Vagina (tissue), 2 donors: Measurements from ENCODE around the gene HTATIP2. TPM values are rescaled to one million over a fixed set of nuclear protein-coding genes. Genes with fewer than 3 reads are reported as not detected.

Source experiments
- DNase-seq, 2 donors: peaks; one replicate each; pipeline ENCODE4 v3.0.0-alpha.2; 2017; ENCODE audit errors: extremely low spot score in 2 of 2
- H3K27ac ChIP-seq: fragments of 200-600 bp; sonication (generic); one replicate; pipeline ENCODE4 v1.5.1; 2019
- H3K27me3 ChIP-seq: fragments of 200-600 bp; sonication (generic); one replicate; pipeline ENCODE4 v1.5.1; 2019
- H3K36me3 ChIP-seq, 2 donors: fragments of 200-600 bp; sonication (generic); one replicate each; pipeline ENCODE4 v1.5.1; 2017 to 2019
- H3K4me1 ChIP-seq: fragments of 200-600 bp; sonication (generic); one replicate; pipeline ENCODE4 v1.5.1; 2019
- H3K4me3 ChIP-seq, 2 donors: fragments of 200-600 bp; sonication (generic); 1 replicate in 1 of 2; 2 replicates in 1 of 2; pipeline ENCODE4 v1.5.1; 2016 to 2019
- H3K9me3 ChIP-seq: fragments of 200-600 bp; sonication (generic); one replicate; pipeline ENCODE4 v1.5.1; 2019
- CTCF ChIP-seq, 3 experiments: fragments of 450-650 bp in 2 of 3; fragments of 200-600 bp in 1 of 3; sonication (generic) in 1 of 3; IDR thresholded peaks; one replicate each; pipeline ENCODE4 v1.5.1; 2017 to 2019; ENCODE audit warnings: antibody characterized with exemption in 3 of 3, mild to moderate bottlenecking in 2 of 3, moderate library complexity in 2 of 3
- POLR2A ChIP-seq, 2 donors: fragments of 450-650 bp; IDR thresholded peaks; one replicate each; pipeline ENCODE4 v1.6.1; 2017; ENCODE audit warnings: antibody characterized with exemption in 2 of 2, mild to moderate bottlenecking in 2 of 2, moderate library complexity in 2 of 2
- POLR2AphosphoS5 ChIP-seq, 2 donors: sonication (generic); formaldehyde crosslinking; IDR thresholded peaks; one replicate each; pipeline ENCODE4 v1.9.0; 2017; ENCODE audit warnings: antibody characterized with exemption in 2 of 2, mild to moderate bottlenecking in 2 of 2, low read depth in 1 of 2; ENCODE audit not compliant: insufficient read depth in 1 of 2
- intact Hi-C: fragments of 100-400 bp; cut with DNase I; formaldehyde crosslinking; loops from one replicate; pipeline ENCODE4 v1.15.1; 2023
- total RNA-seq: library from RNA; depleted of rRNA; stranded (reverse); fragments of >200 nt; gene quantifications from one replicate; pipeline ENCODE4 v1.2.3, GENCODE V29; 2016

The HTATIP2 gene
- total RNA-seq, 1 donor from 2014 or later, result 35.1 TPM

DNA sequence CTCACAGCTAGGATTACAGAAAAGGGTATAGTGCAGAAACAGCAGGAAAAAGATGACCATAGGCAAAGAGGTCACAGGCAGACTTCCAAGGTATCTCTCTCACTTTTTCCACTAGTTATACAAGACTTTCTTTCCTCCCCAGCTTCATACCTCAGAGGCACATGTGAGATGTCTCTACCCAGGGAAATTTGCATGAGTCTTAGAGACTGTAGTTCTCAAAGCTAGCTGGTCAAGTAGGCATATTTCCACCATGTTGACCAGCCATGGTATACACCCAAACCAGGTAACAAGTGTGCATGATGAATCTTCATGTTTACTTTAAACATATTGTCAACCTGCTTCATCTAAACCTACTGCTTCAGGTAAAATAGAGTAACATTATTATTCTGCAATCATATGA is 51.9 kb downstream of the HTATIP2 start:
- Histone ChIP-seq H3K27ac (no peak overlapping the region), H3K4me3 (no peak overlapping the region), H3K27me3 (no peaks in the 10 kb centered on the region), H3K9me3 (no peaks in the 10 kb centered on the region), H3K36me3 (peaks cover 0 to 20% of the 10 kb centered on the region in 2 donors), H3K4me1 (no peaks in the 10 kb centered on the region)
- intact Hi-C loops, result no loop called here
- DNase-seq, result no peak
- TF ChIP-seq POLR2A (IDR thresholded peaks at IDR 0.05) (no peak), POLR2AphosphoS5 (IDR thresholded peaks at IDR 0.05; ENCODE audit: insufficient read depth in 1 of 2, low read depth in 1 of 2) (no peak), CTCF (IDR thresholded peaks at IDR 0.05) (no peak)

DNA sequence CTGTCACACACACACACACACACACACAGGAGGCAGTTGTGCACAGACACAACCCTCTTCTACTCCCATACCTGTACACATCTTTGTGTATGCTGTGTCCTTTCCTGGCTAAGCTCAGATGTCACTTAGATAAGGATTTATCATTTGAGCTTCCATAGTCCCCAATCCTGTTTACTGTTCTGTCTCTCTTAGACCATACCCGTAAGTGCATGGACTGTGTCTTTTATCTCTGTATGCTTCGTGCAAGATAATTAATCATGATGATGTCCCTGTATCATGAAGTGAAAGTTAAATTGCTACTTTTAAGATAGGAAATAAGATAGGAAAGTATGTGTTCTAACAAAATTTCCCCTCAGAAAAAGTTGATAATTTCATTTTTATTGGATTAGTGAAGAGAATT is 54.3 kb downstream of the HTATIP2 start:
- Histone ChIP-seq H3K4me1 (no peaks in the 10 kb centered on the region), H3K9me3 (no peaks in the 10 kb centered on the region), H3K27ac (no peak overlapping the region), H3K4me3 (no peak overlapping the region), H3K36me3 (peaks cover 0 to 23% of the 10 kb centered on the region in 2 donors), H3K27me3 (no peaks in the 10 kb centered on the region)
- no peak for TF ChIP-seq CTCF (IDR thresholded peaks at IDR 0.05)
- no peak for TF ChIP-seq POLR2AphosphoS5 (IDR thresholded peaks at IDR 0.05; ENCODE audit: insufficient read depth in 1 of 2, low read depth in 1 of 2)
- no peak for TF ChIP-seq POLR2A (IDR thresholded peaks at IDR 0.05)
- intact Hi-C loops, result no loop called here
- no peak for DNase-seq

GRCh38 chr11:20421946-20422345 is 58.4 kb downstream of the HTATIP2 start:
- no peak for DNase-seq
- intact Hi-C loops, result no loop called here

GRCh38 chr11:20429216-20429615 is 65.7 kb downstream of the HTATIP2 start:
- intact Hi-C loops, result no loop called here
- Histone ChIP-seq H3K27ac (no peak overlapping the region), H3K27me3 (no peaks in the 10 kb centered on the region), H3K36me3 (no peaks in the 10 kb centered on the region), H3K4me3 (no peak overlapping the region), H3K9me3 (no peaks in the 10 kb centered on the region), H3K4me1 (no peaks in the 10 kb centered on the region)
- TF ChIP-seq CTCF (IDR thresholded peaks at IDR 0.05) (no peak), POLR2AphosphoS5 (IDR thresholded peaks at IDR 0.05; ENCODE audit: insufficient read depth in 1 of 2, low read depth in 1 of 2) (no peak), POLR2A (IDR thresholded peaks at IDR 0.05) (no peak)
- no peak for DNase-seq

More at GRCh38 chr11:20421946-20422345, 58.4 kb downstream of the HTATIP2 start:
- Histone ChIP-seq H3K36me3 (peaks cover 0 to 17% of the 10 kb centered on the region in 2 donors), H3K4me1 (no peaks in the 10 kb centered on the region), H3K4me3 (no peak overlapping the region), H3K9me3 (no peaks in the 10 kb centered on the region), H3K27me3 (no peaks in the 10 kb centered on the region), H3K27ac (no peak overlapping the region)
- TF ChIP-seq CTCF (IDR thresholded peaks at IDR 0.05) (no peak), POLR2A (IDR thresholded peaks at IDR 0.05) (no peak), POLR2AphosphoS5 (IDR thresholded peaks at IDR 0.05; ENCODE audit: insufficient read depth in 1 of 2, low read depth in 1 of 2) (no peak)

Other genes starting within 250 kb of the HTATIP2 start
- not detected for gene DBX1, start 203.2 kb upstream of the HTATIP2 start, total RNA-seq
- gene PRMT3, start 24.0 kb downstream of the HTATIP2 start, total RNA-seq, result 17.7 TPM
- gene SLC6A5, start 235.9 kb downstream of the HTATIP2 start, total RNA-seq, result not detected